Spleen (tissue), 7 donors: ENCODE results near the gene COMMD4.
"Not testable (repeated sequence)": the region's sequence is repeated elsewhere in the genome, so short reads cannot be mapped to it uniquely, and the experiment has no call there.

Experiments
- POLR2A ChIP-seq, 3 donors: fragments of 450-650 bp; IDR thresholded peaks; one replicate each; pipeline ENCODE4 v1.5.1; 2017; ENCODE audit warnings: antibody characterized with exemption in 3 of 3, mild to moderate bottlenecking in 1 of 3
- POLR2AphosphoS5 ChIP-seq, 3 donors: sonication (generic); formaldehyde crosslinking; IDR thresholded peaks; one replicate each; pipeline ENCODE4 v1.5.1; 2017; ENCODE audit warnings: antibody characterized with exemption in 3 of 3
- TF ChIP-seq, protein P1 (sequence below), 11 experiments: fragments of 200-600 bp in 7 of 11; fragments of 450-650 bp in 4 of 11; sonication (generic) in 4 of 11; IDR thresholded peaks in 8 of 11; conservative IDR thresholded peaks in 3 of 11; 1 replicate in 7 of 11; 2 replicates in 4 of 11; pipeline versions ENCODE4 v1.4.0 to v1.8.0; 2016 to 2021; ENCODE audit warnings: antibody characterized with exemption in 11 of 11, inconsistent platforms in 4 of 11, mild to moderate bottlenecking in 1 of 11
- donor health status: DM: no; HTN: no; CAD: no; lungs with moderate emphysema.
- donor health status: DM: no; HTN: no; CAD: no.
- donor health status: DM: no; HTN: no; CAD: no.

DNA sequence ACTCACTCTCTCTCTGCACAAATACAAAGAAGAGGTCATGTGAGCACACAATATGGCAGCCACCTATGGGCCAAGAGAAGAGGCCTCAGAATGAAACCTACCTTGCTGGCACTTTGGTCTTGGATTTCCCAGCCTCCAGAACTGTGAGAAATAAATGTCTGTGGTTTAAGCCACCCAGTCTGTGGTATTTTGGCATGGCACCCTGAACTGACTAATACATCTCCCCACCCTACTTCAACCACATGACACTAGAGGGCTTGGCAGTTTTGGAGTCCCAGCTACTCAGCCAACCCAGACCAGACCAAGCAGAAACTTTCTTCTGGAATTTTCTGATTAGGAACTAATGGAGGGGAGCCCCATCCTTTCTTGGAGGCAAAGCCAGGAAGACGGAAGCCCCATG, 23.3 kb upstream of the COMMD4 start:
- TF ChIP-seq, protein P1, sequence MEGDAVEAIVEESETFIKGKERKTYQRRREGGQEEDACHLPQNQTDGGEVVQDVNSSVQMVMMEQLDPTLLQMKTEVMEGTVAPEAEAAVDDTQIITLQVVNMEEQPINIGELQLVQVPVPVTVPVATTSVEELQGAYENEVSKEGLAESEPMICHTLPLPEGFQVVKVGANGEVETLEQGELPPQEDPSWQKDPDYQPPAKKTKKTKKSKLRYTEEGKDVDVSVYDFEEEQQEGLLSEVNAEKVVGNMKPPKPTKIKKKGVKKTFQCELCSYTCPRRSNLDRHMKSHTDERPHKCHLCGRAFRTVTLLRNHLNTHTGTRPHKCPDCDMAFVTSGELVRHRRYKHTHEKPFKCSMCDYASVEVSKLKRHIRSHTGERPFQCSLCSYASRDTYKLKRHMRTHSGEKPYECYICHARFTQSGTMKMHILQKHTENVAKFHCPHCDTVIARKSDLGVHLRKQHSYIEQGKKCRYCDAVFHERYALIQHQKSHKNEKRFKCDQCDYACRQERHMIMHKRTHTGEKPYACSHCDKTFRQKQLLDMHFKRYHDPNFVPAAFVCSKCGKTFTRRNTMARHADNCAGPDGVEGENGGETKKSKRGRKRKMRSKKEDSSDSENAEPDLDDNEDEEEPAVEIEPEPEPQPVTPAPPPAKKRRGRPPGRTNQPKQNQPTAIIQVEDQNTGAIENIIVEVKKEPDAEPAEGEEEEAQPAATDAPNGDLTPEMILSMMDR (IDR thresholded peaks at IDR 0.05 in 8 of 11, conservative IDR thresholded peaks at IDR 0.05 in 3 of 11) = not testable (repeated sequence)
- TF ChIP-seq POLR2A, POLR2AphosphoS5 (IDR thresholded peaks at IDR 0.05): not testable (repeated sequence)
